ENCODE results near the gene SCAND1. TPM values are rescaled to one million over a fixed set of nuclear protein-coding genes. Genes with fewer than 3 reads are reported as not detected.
"Not testable (repeated sequence)": the region's sequence is repeated elsewhere in the genome, so short reads cannot be mapped to it uniquely, and the experiment has no call there.

Gene SCAND1
- total RNA-seq, 1 donor from 2014 or later, result 39.5 TPM

DNA sequence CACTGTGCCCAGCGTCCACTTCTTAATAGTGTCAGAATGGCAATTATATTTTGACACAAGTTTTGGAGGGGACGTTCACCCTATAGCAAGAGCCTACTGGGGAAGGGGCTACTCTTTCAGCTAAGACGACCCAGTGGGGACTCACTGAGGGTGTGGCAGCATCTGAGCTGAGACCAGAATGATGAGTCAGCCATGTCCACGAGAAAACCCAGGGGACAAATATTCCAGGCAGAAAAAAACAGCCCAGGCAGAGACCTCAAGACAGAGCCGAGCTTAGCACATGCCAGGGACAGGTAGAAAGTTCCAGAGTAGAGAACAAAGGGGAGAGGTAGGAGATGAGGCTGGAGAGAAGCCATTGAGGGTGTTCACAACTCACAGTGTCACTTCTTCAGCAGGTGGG, 25.2 kb upstream of the SCAND1 start:
- peaks cover 2% of the 10 kb centered on the region for H3K4me1 Mint-ChIP-seq (ENCODE audit: low read depth)
- H3K4me3 Mint-ChIP-seq (ENCODE audit: low read depth), result no peak overlapping the region
- intact Hi-C loops (cut with micrococcal nuclease), result no loop called here
- DNase-seq (ENCODE audit: low spot score), result no peak
- no peak overlapping the region for H3K27ac Mint-ChIP-seq
- no peaks in the 10 kb centered on the region for H3K36me3 Mint-ChIP-seq (ENCODE audit: low read depth)
- peaks cover 5% of the 10 kb centered on the region for H3K27me3 Mint-ChIP-seq (ENCODE audit: low read depth)
- H3K9me3 Mint-ChIP-seq, result no peaks in the 10 kb centered on the region

- no peaks in the 10 kb centered on the region for H3K36me3 Mint-ChIP-seq (ENCODE audit: low read depth)
- H3K27ac Mint-ChIP-seq, result no peak overlapping the region
- peaks cover 5% of the 10 kb centered on the region for H3K27me3 Mint-ChIP-seq (ENCODE audit: low read depth)
- DNase-seq (ENCODE audit: low spot score), result no peak
- H3K9me3 Mint-ChIP-seq, result no peaks in the 10 kb centered on the region
- no peak overlapping the region for H3K4me3 Mint-ChIP-seq (ENCODE audit: low read depth)
- intact Hi-C loops (cut with micrococcal nuclease), result no loop called here
- no peaks in the 10 kb centered on the region for H3K4me1 Mint-ChIP-seq (ENCODE audit: low read depth)
These were observed 23.8 kb upstream of the SCAND1 start for GRCh38 chr20:35978041-35978513.

DNA sequence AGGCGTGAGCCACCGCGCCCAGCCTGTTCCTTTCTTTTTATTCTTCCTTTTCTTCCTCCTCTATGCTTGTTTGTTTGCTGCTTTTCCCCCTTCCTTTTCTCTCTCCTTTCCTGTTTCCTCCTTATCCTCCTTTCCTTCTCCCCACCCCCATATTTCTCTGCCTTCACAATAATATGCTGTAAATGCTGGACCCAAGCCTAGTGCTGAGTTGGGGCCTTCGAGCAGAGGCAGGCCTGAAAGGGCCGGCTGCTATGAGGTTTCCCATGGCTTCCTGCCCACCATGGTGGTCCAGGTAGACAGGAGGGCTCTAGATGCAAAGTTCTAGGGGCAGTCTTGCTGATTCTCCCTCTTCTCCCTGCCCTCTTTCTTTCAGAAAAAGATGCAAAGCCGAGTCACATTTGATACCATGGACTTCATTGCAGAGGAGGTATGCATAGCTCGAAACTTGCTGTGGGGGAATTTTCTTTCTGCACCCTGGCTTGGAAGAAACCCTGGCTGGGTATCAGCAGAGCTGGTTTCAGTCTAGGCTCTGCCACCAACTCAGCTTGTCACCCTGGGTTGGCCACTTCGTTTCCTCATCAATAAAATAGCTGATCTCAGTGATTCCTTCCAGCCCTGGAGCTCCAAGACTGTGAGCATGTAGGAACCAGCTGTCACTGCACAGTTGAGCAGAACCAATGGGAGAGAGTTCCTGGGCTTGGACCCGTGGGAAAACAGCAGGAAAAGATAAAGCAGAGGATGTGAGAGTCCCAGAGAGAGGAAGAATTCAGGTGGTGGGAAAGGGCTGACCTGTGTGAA, 21.5 kb upstream of the SCAND1 start:
- no peaks in the 10 kb centered on the region for H3K27me3 Mint-ChIP-seq (ENCODE audit: low read depth)
- no peak overlapping the region for H3K4me3 Mint-ChIP-seq (ENCODE audit: low read depth)
- intact Hi-C loops (cut with micrococcal nuclease), result no loop called here
- no peak overlapping the region for H3K27ac Mint-ChIP-seq
- H3K9me3 Mint-ChIP-seq, result no peaks in the 10 kb centered on the region
- H3K36me3 Mint-ChIP-seq (ENCODE audit: low read depth), result no peaks in the 10 kb centered on the region
- no peaks in the 10 kb centered on the region for H3K4me1 Mint-ChIP-seq (ENCODE audit: low read depth)
- DNase-seq (ENCODE audit: low spot score), result no peak

- DNase-seq (ENCODE audit: low spot score), result no peak
- no peak overlapping the region for H3K27ac Mint-ChIP-seq
- intact Hi-C loops (cut with micrococcal nuclease), result no loop called here
- no peaks in the 10 kb centered on the region for H3K9me3 Mint-ChIP-seq
- peaks cover 4% of the 10 kb centered on the region for H3K27me3 Mint-ChIP-seq (ENCODE audit: low read depth)
- no peak overlapping the region for H3K4me3 Mint-ChIP-seq (ENCODE audit: low read depth)
- H3K36me3 Mint-ChIP-seq (ENCODE audit: low read depth), result no peaks in the 10 kb centered on the region
- H3K4me1 Mint-ChIP-seq (ENCODE audit: low read depth), result no peaks in the 10 kb centered on the region
These were observed 20.0 kb upstream of the SCAND1 start for GRCh38 chr20:35974256-35974655.

- Mint-ChIP-seq H3K4me3 (ENCODE audit: low read depth) (no peak overlapping the region), H3K27ac (no peak overlapping the region), H3K36me3 (ENCODE audit: low read depth) (no peaks in the 10 kb centered on the region), H3K4me1 (ENCODE audit: low read depth) (no peaks in the 10 kb centered on the region), H3K27me3 (ENCODE audit: low read depth) (peaks cover 4% of the 10 kb centered on the region), H3K9me3 (no peaks in the 10 kb centered on the region)
- intact Hi-C loops (cut with micrococcal nuclease), result no loop called here
- DNase-seq (ENCODE audit: low spot score), result no peak
These were observed 18.2 kb upstream of the SCAND1 start for GRCh38 chr20:35972462-35972861.

DNA sequence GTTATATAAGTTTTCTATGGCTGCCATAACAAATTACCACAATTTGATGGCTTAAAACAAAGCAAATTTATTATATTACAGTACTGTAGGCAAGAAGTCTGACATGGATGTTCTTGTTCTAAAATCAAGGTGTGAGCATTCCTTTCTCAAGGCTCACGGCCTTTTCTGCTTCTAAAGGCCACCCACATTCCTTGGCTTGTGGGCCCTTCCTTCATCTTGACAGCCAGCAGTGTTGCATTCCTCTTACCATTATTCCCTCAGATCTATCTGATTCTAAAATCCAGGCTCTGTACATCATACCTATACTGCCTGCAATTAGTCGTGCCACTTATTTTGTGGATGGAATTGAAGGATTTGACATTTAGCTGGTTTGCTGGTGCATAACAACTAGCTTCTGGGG, 17.7 kb upstream of the SCAND1 start:
- intact Hi-C loops (cut with micrococcal nuclease), result no loop called here
- no peak overlapping the region for H3K27ac Mint-ChIP-seq
- H3K9me3 Mint-ChIP-seq, result no peaks in the 10 kb centered on the region

GRCh38 chr20:35968930-35969329, 14.6 kb upstream of the SCAND1 start:
- intact Hi-C loops (cut with micrococcal nuclease), result no loop called here
- Mint-ChIP-seq H3K4me1 (ENCODE audit: low read depth) (peaks cover 4% of the 10 kb centered on the region), H3K27ac (no peak overlapping the region), H3K4me3 (ENCODE audit: low read depth) (no peak overlapping the region), H3K36me3 (ENCODE audit: low read depth) (no peaks in the 10 kb centered on the region), H3K9me3 (no peaks in the 10 kb centered on the region), H3K27me3 (ENCODE audit: low read depth) (peaks cover 6% of the 10 kb centered on the region)
- DNase-seq (ENCODE audit: low spot score), result no peak

More for the DNA sequence above, 17.7 kb upstream of the SCAND1 start:
- Mint-ChIP-seq H3K36me3 (ENCODE audit: low read depth) (no peaks in the 10 kb centered on the region), H3K27me3 (ENCODE audit: low read depth) (peaks cover 4% of the 10 kb centered on the region), H3K4me1 (ENCODE audit: low read depth) (no peaks in the 10 kb centered on the region), H3K4me3 (ENCODE audit: low read depth) (no peak overlapping the region)
- no peak for DNase-seq (ENCODE audit: low spot score)

DNA sequence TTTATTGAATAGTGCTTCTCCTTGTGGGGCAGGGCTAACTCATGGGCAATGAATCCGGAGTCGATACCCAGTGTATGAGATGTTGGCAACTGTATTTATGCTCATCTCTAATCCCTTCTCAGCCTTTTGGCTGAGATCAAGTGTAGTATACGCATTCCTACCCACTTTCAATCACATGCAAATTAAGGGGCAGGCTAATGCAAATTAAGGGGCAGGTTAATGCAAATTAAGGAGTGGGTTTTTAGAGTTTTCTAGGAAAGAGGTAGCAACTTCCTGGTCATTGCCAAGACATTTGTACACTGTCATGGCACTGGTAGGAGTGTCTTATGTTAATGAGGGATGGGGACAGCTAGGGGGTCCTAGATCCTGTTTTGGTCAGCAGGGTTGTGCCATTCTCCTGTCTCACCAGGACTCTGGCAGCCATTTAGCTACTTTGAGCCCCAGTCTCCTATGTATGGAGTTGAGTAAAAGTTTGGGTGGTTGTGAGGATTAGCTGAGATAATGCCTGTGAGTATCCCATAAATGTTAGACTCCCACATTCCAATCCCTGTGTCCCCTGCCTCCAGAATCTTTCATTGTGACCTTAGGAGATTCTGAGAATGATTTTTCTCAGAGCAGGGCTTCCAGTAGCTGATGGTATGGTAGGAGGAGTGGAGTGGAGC, 13.8 kb upstream of the SCAND1 start, which contains the start of gene CNBD2:
Gene CNBD2 (plus strand): TSS at position 612 of the 662 bp plus-strand sequence. CDS start 173 bp downstream, outside the sequence.
- Mint-ChIP-seq H3K36me3 (ENCODE audit: low read depth) (no peaks in the 10 kb centered on the region), H3K27me3 (ENCODE audit: low read depth) (peaks cover 6% of the 10 kb centered on the region), H3K27ac (no peak within 1 kb of the TSS), H3K4me3 (ENCODE audit: low read depth) (no peak within 1 kb of the TSS), H3K4me1 (ENCODE audit: low read depth) (peaks cover 4% of the 10 kb centered on the region), H3K9me3 (no peaks in the 10 kb centered on the region)
- intact Hi-C loops (cut with micrococcal nuclease), result no loop called here
- DNase-seq (ENCODE audit: low spot score), result no peak

- H3K4me3 Mint-ChIP-seq (ENCODE audit: low read depth), result no peak overlapping the region
- intact Hi-C loops (cut with micrococcal nuclease), result no loop called here
- DNase-seq (ENCODE audit: low spot score), result no peak
- peaks cover 8% of the 10 kb centered on the region for H3K9me3 Mint-ChIP-seq
- no peak overlapping the region for H3K27ac Mint-ChIP-seq
- H3K36me3 Mint-ChIP-seq (ENCODE audit: low read depth), result no peaks in the 10 kb centered on the region
- peaks cover 4% of the 10 kb centered on the region for H3K4me1 Mint-ChIP-seq (ENCODE audit: low read depth)
- peaks cover 11% of the 10 kb centered on the region for H3K27me3 Mint-ChIP-seq (ENCODE audit: low read depth)
These were observed 9.6 kb upstream of the SCAND1 start for GRCh38 chr20:35963878-35964277.

DNA sequence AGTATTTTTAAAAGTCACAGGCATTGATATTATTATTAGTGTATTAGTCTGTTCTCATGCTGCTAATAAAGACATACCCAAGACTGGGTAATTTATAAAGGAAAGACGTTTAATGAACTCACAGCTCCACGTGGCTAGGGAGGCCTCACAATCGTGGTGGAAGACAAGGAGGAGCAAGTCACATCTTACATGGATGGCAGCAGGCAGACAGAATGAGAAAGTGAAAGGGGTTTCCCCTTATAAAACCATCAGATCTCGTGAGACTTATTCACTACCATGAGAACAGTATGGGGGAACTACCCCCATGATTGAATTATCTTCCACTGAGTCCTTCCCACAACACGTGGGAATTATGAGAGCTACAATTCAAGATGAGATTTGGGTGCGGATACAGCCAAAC, 5.0 kb upstream of the SCAND1 start:
- H3K4me3 Mint-ChIP-seq (ENCODE audit: low read depth); H3K4me1 Mint-ChIP-seq (ENCODE audit: low read depth); H3K27ac Mint-ChIP-seq; H3K36me3 Mint-ChIP-seq (ENCODE audit: low read depth); DNase-seq (ENCODE audit: low spot score); H3K27me3 Mint-ChIP-seq (ENCODE audit: low read depth); intact Hi-C loops (cut with micrococcal nuclease): not testable (repeated sequence)
- H3K9me3 Mint-ChIP-seq, result peaks cover 11% of the 10 kb centered on the region

- no peak overlapping the region for H3K4me3 Mint-ChIP-seq (ENCODE audit: low read depth)
- no peak for DNase-seq (ENCODE audit: low spot score)
- no peak overlapping the region for H3K27ac Mint-ChIP-seq
- peaks cover 7% of the 10 kb centered on the region for H3K27me3 Mint-ChIP-seq (ENCODE audit: low read depth)
- peaks cover 12% of the 10 kb centered on the region for H3K4me1 Mint-ChIP-seq (ENCODE audit: low read depth)
- intact Hi-C loops (cut with micrococcal nuclease), result no loop called here
- H3K9me3 Mint-ChIP-seq, result peaks cover 11% of the 10 kb centered on the region
- H3K36me3 Mint-ChIP-seq (ENCODE audit: low read depth), result peaks cover 12% of the 10 kb centered on the region
These were observed 2.3 kb upstream of the SCAND1 start for GRCh38 chr20:35956616-35957015.

GRCh38 chr20:35954907-35955251, 577 bp upstream of the SCAND1 start:
- intact Hi-C loops (cut with micrococcal nuclease), result loop anchor here (1.0 to 5.0 kb wide), 7 partner anchors 107 to 863 kb away; partner anchors contain the start of genes PHF20, RBM39, SPAG4 and TRPC4AP
- DNase-seq (ENCODE audit: low spot score), result no peak
- Mint-ChIP-seq H3K36me3 (ENCODE audit: low read depth) (peaks cover 14% of the 10 kb centered on the region), H3K27ac (peak overlapping the region; percentile 100), H3K27me3 (ENCODE audit: low read depth) (no peaks in the 10 kb centered on the region), H3K4me3 (ENCODE audit: low read depth) (peak overlapping the region; percentile 100), H3K4me1 (ENCODE audit: low read depth) (peaks cover 13% of the 10 kb centered on the region), H3K9me3 (peaks cover 11% of the 10 kb centered on the region)
